ENCODE results near the gene GNAS-AS1.

The GNAS-AS1 gene

GRCh38 chr20:58855506-58856389 is 5.0 kb upstream of the GNAS-AS1 start:
- DNase-seq (ENCODE audit: low read depth) = no peak

DNA sequence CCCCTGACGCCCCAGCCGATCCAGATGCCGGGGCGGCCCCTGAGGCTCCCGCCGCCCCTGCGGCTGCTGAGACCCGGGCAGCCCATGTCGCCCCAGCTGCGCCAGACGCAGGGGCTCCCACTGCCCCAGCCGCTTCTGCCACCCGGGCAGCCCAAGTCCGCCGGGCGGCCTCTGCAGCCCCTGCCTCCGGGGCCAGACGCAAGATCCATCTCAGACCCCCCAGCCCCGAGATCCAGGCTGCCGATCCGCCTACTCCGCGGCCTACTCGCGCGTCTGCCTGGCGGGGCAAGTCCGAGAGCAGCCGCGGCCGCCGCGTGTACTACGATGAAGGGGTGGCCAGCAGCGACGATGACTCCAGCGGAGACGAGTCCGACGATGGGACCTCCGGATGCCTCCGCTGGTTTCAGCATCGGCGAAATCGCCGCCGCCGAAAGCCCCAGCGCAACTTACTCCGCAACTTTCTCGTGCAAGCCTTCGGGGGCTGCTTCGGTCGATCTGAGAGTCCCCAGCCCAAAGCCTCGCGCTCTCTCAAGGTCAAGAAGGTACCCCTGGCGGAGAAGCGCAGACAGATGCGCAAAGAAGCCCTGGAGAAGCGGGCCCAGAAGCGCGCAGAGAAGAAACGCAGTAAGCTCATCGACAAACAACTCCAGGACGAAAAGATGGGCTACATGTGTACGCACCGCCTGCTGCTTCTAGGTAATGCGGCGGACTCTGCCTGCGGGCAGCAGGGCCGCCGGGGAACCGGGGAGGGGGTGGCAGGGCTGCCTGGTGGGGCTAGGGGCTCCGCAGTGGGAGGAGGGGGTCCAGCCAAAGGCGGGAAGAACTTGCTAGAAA is 4.2 kb upstream of the GNAS-AS1 start:
- no peak for DNase-seq (ENCODE audit: low read depth)

- no peak for DNase-seq (ENCODE audit: low read depth)
Measured at GRCh38 chr20:58853976-58854637, 3.4 kb upstream of the GNAS-AS1 start.

GRCh38 chr20:58853466-58853865 is 2.8 kb upstream of the GNAS-AS1 start:
- DNase-seq (ENCODE audit: low read depth) = no peak

GRCh38 chr20:58852543-58853271 is 2.0 kb upstream of the GNAS-AS1 start, which contains the start of gene GNAS:
GNAS (plus strand) TSS chr20:58852716.
- DNase-seq (ENCODE audit: low read depth) = peak; percentile 48

GRCh38 chr20:58851969-58852458 is 1.3 kb upstream of the GNAS-AS1 start:
- DNase-seq (ENCODE audit: low read depth) = no peak

GRCh38 chr20:58851221-58851968 is 693 bp upstream of the GNAS-AS1 start:
- DNase-seq (ENCODE audit: low read depth) = no peak

DNA sequence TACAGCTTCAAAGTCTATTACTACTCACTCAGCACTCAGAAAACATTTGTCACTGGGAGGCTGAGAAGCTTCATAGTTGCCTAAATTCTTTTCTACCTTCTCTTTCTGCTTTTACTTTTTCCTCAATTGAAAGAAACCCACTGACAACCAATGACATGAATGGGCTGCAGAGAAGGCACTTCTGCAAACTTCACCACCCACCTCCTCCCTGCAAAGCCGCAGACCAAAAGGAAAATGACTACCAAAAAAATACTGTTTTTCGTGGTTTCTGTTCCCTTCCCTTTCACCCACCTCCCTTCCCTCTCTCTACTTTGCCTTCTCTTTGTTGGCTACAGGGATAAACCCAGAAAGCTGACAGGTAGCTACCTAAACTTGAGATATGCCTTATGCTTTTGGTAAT is 3.2 kb downstream of the GNAS-AS1 start:
- no peak for DNase-seq (ENCODE audit: low read depth)

- no peak for DNase-seq (ENCODE audit: low read depth)
Measured at GRCh38 chr20:58845706-58846105, 5.0 kb downstream of the GNAS-AS1 start.

GRCh38 chr20:58843128-58843556 is 7.6 kb downstream of the GNAS-AS1 start:
- DNase-seq (ENCODE audit: low read depth) = no peak

- no peak for DNase-seq (ENCODE audit: low read depth)
Measured at GRCh38 chr20:58842276-58842675, 8.4 kb downstream of the GNAS-AS1 start.

DNA sequence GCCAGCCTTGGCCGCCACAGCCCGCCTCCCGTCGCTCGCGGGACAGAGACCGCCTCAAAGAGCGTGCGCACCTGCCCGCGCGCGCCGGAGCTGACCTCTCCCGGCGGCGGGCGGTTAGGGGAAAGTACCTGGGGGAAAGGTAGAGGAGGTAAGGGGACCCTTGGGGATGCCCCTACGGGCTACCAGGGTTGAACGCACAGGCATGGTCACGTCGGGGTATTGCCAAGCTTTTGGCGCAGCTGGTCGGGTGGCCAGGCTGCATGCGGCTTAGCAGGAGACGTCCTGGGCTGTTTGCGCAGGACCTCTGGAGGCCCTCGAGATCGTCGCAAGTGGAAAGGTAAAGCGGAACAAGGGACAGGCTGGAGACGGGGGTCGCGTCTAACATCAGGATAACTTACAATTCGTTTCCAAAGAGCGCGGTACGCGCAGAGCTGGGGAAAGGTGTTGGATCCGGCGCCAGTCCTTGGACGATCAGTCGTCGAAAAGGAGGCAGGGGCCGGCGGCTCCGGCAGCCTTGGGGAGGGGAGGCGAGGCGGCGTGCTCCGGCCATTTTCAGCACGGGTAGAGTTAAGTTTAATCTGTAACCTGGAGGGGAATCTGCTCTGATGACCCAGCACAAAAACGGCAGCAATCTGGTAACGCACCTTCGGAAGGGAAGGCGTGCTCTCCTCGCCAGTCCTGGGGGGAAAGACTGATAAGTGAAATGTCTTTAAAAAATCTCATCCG is 9.0 kb downstream of the GNAS-AS1 start:
- DNase-seq (ENCODE audit: low read depth) = no peak

GRCh38 chr20:58840816-58841538 is 9.7 kb downstream of the GNAS-AS1 start:
- no peak for DNase-seq (ENCODE audit: low read depth)

GRCh38 chr20:58839991-58840747 is 10.5 kb downstream of the GNAS-AS1 start:
- DNase-seq (ENCODE audit: low read depth) = no peak

- DNase-seq (ENCODE audit: low read depth) = peak; percentile 7
Measured at GRCh38 chr20:58839474-58839874, 11.2 kb downstream of the GNAS-AS1 start.

- no peak for DNase-seq (ENCODE audit: low read depth)
Measured at GRCh38 chr20:58838174-58838573, 12.5 kb downstream of the GNAS-AS1 start.

- no peak for DNase-seq (ENCODE audit: low read depth)
Measured at GRCh38 chr20:58837717-58838116, 13.0 kb downstream of the GNAS-AS1 start.

DNA sequence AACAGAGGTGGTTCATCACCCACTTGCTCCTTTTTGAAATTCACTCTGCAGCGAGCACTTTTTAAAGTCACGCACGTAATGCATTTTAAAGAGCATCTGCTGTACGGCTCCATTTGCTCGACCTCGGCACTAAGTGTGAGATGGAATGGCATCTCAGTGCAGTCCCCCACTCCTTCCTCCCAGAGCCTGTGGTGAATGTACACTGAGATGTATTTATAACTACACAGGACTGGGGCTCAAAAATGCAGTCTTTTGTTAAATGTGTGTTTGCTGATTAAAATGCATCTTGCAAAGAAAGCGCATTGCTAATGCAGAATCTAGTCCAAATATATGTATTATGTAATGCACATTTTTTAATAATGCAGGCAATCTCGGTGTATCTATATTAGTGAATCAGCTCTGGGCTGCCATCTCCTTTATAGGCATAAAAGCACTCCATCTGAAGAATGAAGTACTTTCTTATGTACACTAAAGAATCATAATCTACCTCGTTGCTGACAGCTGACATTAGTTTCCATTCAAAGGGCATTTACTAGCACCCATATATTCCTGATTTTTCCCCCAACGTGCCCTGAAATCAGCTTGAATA is 14.0 kb downstream of the GNAS-AS1 start:
- DNase-seq (ENCODE audit: low read depth) = no peak
